IgD-negative memory B cell (primary cell): ENCODE measurements around the gene ARFGAP1. TPM values are rescaled to one million over a fixed set of nuclear protein-coding genes. Genes with fewer than 3 reads are reported as not detected.

ENCODE experiments used
- H3K27ac Mint-ChIP-seq, 3 donors: one replicate each; pipeline ENCODE4 v1.8.0; 2020 to 2022; ENCODE audit warnings: mild to moderate bottlenecking in 3 of 3, mixed read lengths in 3 of 3, moderate library complexity in 1 of 3
- H3K27me3 Mint-ChIP-seq: one replicate; pipeline ENCODE4 v1.8.0; 2021; ENCODE audit warnings: mixed read lengths
- H3K36me3 Mint-ChIP-seq: one replicate; pipeline ENCODE4 v1.8.0; 2020; ENCODE audit warnings: mild to moderate bottlenecking, mixed read lengths
- H3K4me1 Mint-ChIP-seq, 3 donors: one replicate each; pipeline ENCODE4 v1.8.0; 2020 to 2022; ENCODE audit warnings: mixed read lengths in 3 of 3, mild to moderate bottlenecking in 1 of 3
- H3K4me3 Mint-ChIP-seq, 4 donors: one replicate each; pipeline ENCODE4 v1.8.0; 2020 to 2022; ENCODE audit warnings: mild to moderate bottlenecking in 4 of 4, mixed read lengths in 4 of 4, moderate library complexity in 3 of 4
- H3K9me3 Mint-ChIP-seq, 3 donors: one replicate each; pipeline ENCODE4 v1.8.0; 2020 to 2021; ENCODE audit warnings: mixed read lengths in 3 of 3, mild to moderate bottlenecking in 1 of 3
- polyA plus RNA-seq: library from polyadenylated mRNA; unstranded; fragments of 300-500 nt; fragmentation: Illumina TruSeq; gene quantifications from one replicate; pipeline ENCODE4 v1.2.3, GENCODE V29; 2021

Gene ARFGAP1
- polyA plus RNA-seq, 1 donor from 2014 or later, result 12.2 TPM

GRCh38 chr20:63306673-63307537 lies 34.3 kb downstream of the ARFGAP1 start:
- H3K36me3 Mint-ChIP-seq, result no peaks in the 10 kb centered on the region
- no peak overlapping the region for H3K27ac Mint-ChIP-seq
- H3K9me3 Mint-ChIP-seq, result peaks cover 0 to 1% (median under 1%) of the 10 kb centered on the region in 3 donors
- H3K27me3 Mint-ChIP-seq, result peaks cover 6% of the 10 kb centered on the region
- no peak overlapping the region for H3K4me3 Mint-ChIP-seq
- peaks cover 0 to 2% (median 1%) of the 10 kb centered on the region in 3 donors for H3K4me1 Mint-ChIP-seq

GRCh38 chr20:63307538-63308217 lies 35.1 kb downstream of the ARFGAP1 start:
- H3K36me3 Mint-ChIP-seq, result no peaks in the 10 kb centered on the region
- no peak overlapping the region for H3K4me3 Mint-ChIP-seq
- peaks cover 0 to 2% (median 1%) of the 10 kb centered on the region in 3 donors for H3K4me1 Mint-ChIP-seq
- no peak overlapping the region for H3K27ac Mint-ChIP-seq
- H3K27me3 Mint-ChIP-seq, result peaks cover 5% of the 10 kb centered on the region
- peaks cover 0 to 1% (median 0%) of the 10 kb centered on the region in 3 donors for H3K9me3 Mint-ChIP-seq

DNA sequence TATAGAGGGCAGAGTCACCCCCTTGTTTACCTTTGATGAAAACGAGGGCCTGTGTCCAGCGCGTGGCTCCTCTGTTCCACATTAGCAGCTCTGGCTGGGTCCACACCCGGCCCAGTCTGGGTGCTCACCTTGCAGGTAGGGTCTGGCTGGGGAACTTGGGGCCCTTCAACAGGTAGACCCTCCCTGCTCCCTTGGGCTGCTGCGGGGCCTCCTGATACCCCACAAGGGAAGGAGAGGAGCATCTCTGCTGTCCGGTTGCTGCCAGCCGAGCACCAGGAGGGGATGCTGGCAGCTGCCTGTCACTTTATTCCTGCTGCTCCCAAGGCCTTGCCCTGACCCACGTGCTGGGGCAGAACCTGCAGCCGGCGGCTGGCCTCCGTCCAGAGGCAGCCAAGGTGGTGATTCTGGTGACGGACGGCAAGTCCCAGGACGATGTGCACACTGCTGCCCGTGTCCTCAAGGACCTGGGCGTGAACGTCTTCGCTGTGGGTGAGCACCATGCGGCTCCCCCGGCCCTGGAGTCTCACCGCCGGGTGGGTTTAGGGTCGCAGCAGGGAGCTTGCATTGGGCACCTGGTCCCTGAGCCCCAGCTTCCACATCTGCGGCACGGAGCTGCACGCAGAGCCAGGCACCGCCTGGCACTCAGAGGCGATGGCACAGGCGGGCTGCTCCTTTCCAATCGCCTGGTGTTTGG lies 35.8 kb downstream of the ARFGAP1 start:
- Mint-ChIP-seq H3K4me1 (peaks cover 0 to 2% (median 1%) of the 10 kb centered on the region in 3 donors), H3K27ac (no peak overlapping the region)

GRCh38 chr20:63309261-63310071 lies 36.9 kb downstream of the ARFGAP1 start:
- Mint-ChIP-seq H3K27me3 (peaks cover 3% of the 10 kb centered on the region), H3K4me3 (peak overlapping the region in 1 of 4 donors; percentile 65), H3K36me3 (no peaks in the 10 kb centered on the region), H3K9me3 (peaks cover 0 to 1% (median 0%) of the 10 kb centered on the region in 3 donors), H3K27ac (no peak overlapping the region), H3K4me1 (peaks cover 0 to 2% (median 1%) of the 10 kb centered on the region in 3 donors)

More for the DNA sequence above, 35.8 kb downstream of the ARFGAP1 start:
- peaks cover 0 to 1% (median 0%) of the 10 kb centered on the region in 3 donors for H3K9me3 Mint-ChIP-seq
- H3K36me3 Mint-ChIP-seq, result no peaks in the 10 kb centered on the region
- peaks cover 3% of the 10 kb centered on the region for H3K27me3 Mint-ChIP-seq
- H3K4me3 Mint-ChIP-seq, result no peak overlapping the region

DNA sequence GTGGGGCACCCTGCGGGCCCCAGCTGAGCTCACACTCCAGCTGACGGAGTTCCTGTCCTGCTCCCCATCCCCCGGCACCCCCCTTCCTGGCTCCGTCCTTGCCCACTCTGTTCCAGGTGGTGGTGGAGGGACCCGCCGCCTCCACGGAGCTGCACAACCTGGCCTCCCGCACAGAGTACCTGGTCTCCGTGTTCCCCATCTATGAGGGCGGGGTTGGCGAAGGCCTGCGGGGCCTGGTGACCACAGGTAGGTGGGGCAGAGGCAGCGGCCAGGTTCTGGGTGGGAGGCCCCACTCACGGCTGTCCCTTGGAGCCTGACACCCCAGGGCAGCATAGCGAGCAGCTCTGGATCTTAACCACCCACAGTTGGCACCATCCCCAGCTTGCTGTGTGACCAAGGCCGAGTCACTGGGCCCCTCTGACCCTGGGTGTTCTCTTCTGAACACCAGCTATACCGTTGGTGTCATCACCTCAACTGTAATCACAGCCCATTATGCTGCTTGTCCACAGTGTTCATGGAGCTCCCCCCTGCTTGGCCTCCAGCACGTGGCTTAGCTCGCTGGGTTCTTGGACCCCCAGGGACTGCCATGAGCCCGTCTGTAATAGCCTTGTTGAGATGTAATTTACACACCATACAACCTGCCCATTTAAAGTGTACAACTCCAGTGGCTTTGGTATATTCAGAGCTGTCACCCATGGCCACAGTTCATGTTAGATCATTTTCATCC lies 37.8 kb downstream of the ARFGAP1 start:
- no peak overlapping the region for H3K27ac Mint-ChIP-seq
- H3K27me3 Mint-ChIP-seq, result peaks cover 4% of the 10 kb centered on the region
- no peaks in the 10 kb centered on the region for H3K4me1 Mint-ChIP-seq
- no peak overlapping the region for H3K4me3 Mint-ChIP-seq
- H3K36me3 Mint-ChIP-seq, result no peaks in the 10 kb centered on the region
- H3K9me3 Mint-ChIP-seq, result no peaks in the 10 kb centered on the region

GRCh38 chr20:63311186-63311832 lies 38.7 kb downstream of the ARFGAP1 start:
- Mint-ChIP-seq H3K36me3 (no peaks in the 10 kb centered on the region), H3K27me3 (peaks cover 10% of the 10 kb centered on the region), H3K27ac (no peak overlapping the region), H3K4me3 (no peak overlapping the region), H3K9me3 (no peaks in the 10 kb centered on the region), H3K4me1 (no peaks in the 10 kb centered on the region)

GRCh38 chr20:63311833-63312243 lies 39.2 kb downstream of the ARFGAP1 start:
- H3K4me1 Mint-ChIP-seq, result no peaks in the 10 kb centered on the region
- no peak overlapping the region for H3K4me3 Mint-ChIP-seq
- H3K36me3 Mint-ChIP-seq, result no peaks in the 10 kb centered on the region
- no peak overlapping the region for H3K27ac Mint-ChIP-seq
- peaks cover 10% of the 10 kb centered on the region for H3K27me3 Mint-ChIP-seq
- no peaks in the 10 kb centered on the region for H3K9me3 Mint-ChIP-seq

- H3K9me3 Mint-ChIP-seq, result no peaks in the 10 kb centered on the region
- H3K36me3 Mint-ChIP-seq, result no peaks in the 10 kb centered on the region
- H3K27me3 Mint-ChIP-seq, result peaks cover 10% of the 10 kb centered on the region
- H3K4me3 Mint-ChIP-seq, result no peak overlapping the region
- no peak overlapping the region for H3K27ac Mint-ChIP-seq
- H3K4me1 Mint-ChIP-seq, result no peaks in the 10 kb centered on the region
Measured at GRCh38 chr20:63312273-63312672, 39.7 kb downstream of the ARFGAP1 start.

DNA sequence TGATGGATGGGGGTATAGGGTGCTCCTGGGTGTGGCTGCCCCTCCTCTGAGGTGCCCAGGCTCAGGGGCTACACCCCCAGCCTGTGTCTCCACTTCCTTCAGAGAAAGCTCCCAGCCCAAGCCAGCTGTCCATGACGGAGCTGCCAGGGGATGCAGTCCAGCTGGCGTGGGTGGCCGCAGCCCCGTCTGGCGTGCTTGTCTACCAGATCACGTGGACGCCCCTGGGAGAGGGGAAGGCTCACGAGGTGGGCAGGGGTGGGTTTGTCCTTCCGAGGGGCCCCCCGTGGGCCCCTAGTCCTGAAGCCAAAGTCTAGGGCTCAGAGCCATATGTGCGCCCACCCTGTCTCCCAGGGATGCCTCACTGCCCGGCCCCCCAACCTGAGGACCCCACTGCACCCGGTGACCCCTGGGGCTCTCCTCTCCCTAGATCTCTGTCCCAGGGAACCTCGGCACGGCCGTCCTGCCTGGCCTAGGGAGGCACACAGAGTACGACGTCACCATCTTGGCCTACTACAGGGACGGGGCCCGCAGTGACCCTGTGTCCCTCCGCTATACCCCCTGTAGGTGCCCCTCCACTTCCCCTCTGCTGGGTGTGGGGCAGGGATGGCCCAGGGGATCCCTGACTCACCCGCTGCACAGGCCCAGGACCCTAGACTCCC lies 40.2 kb downstream of the ARFGAP1 start:
- Mint-ChIP-seq H3K36me3 (no peaks in the 10 kb centered on the region), H3K27ac (no peak overlapping the region), H3K4me3 (no peak overlapping the region), H3K27me3 (peaks cover 10% of the 10 kb centered on the region), H3K9me3 (no peaks in the 10 kb centered on the region), H3K4me1 (no peaks in the 10 kb centered on the region)

DNA sequence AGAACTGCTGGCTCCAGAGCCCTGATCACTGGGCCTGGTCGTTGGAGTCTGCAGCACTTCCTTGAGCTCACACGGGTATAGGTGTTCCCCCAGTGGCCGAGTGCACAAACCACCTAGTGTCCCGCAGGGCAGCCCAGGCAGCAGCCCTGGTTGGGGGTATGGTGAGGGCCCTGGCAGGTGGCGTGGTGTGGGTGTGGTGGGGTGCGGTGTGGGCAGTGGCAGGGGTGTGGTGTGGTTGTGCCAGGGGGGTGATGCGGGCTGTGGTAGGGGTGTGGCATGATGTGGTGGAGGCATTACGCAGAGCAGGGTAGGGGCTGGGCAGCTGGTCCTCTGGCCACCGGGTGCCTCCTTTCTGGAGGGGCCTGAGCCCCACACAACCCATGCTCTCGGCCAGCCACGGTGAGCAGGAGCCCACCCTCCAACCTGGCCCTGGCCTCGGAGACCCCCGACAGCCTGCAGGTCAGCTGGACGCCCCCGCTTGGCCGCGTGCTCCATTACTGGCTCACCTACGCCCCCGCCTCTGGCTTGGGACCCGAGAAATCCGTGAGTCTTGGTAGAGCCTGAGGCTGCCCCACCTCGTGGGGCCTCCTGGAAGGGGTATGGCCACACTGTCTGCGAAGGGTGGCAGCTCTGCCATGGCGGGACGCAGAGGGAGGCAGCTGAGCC lies 40.9 kb downstream of the ARFGAP1 start:
- Mint-ChIP-seq H3K4me1 (no peaks in the 10 kb centered on the region), H3K27ac (no peak overlapping the region), H3K36me3 (no peaks in the 10 kb centered on the region), H3K4me3 (no peak overlapping the region), H3K27me3 (peaks cover 10% of the 10 kb centered on the region), H3K9me3 (no peaks in the 10 kb centered on the region)

DNA sequence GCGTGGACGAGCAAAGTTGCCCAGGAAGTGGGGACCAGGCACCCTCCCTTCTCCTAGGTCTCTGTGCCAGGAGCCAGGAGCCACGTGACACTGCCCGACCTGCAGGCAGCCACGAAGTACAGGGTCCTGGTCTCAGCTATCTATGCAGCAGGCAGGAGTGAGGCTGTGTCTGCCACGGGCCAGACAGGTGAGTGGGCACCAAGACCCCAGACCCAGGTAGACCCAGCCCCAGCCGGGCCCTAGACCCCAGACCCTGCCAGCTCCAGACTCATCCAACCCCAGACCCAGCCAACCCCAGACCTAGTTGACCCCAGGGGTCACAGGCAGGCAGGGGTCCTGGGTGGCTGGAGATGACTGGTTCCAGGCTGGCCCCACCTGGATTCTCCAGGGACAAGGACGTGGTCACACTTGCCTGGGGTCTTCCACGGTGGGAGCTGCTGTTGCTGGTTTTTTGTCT lies 41.4 kb downstream of the ARFGAP1 start:
- H3K4me3 Mint-ChIP-seq, result no peak overlapping the region
- H3K27me3 Mint-ChIP-seq, result peaks cover 10% of the 10 kb centered on the region
- H3K4me1 Mint-ChIP-seq, result no peaks in the 10 kb centered on the region
- no peaks in the 10 kb centered on the region for H3K9me3 Mint-ChIP-seq
- H3K36me3 Mint-ChIP-seq, result no peaks in the 10 kb centered on the region
- H3K27ac Mint-ChIP-seq, result no peak overlapping the region

DNA sequence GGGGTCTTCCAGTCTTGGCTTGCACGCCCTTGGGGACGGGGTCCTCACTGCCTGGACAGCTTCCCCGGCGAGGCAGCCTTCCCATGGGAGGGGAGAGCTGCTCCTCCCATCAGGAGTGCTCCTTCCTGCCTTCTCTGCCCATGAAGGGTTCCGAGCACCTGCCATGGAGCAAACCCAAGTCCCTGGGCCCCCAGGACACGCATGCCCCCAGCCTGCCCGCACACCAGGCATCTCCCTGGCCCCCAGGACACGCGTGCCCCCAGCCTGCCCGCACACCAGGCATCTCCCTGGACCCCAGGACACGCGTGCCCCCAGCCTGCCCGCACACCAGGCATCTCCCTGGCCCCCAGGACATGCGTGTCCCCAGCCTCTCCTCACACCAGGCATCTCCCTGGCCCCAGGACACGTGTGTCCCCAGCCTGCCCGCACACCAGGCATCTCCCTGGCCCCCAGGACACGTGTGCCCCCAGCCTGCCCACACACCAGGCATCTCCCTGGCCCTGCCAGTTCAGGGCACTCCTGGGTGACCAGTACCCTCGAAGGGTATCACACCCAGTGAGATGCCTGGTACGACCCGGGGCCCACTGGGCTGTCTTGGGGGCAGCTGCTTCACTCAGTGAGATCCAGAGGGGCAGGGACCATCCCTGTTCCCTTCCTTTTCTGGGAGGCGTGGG lies 42.1 kb downstream of the ARFGAP1 start:
- H3K27ac Mint-ChIP-seq, result no peak overlapping the region
- no peaks in the 10 kb centered on the region for H3K9me3 Mint-ChIP-seq
- no peaks in the 10 kb centered on the region for H3K36me3 Mint-ChIP-seq
- H3K4me1 Mint-ChIP-seq, result no peaks in the 10 kb centered on the region
- peaks cover 10% of the 10 kb centered on the region for H3K27me3 Mint-ChIP-seq
- H3K4me3 Mint-ChIP-seq, result no peak overlapping the region
